GM12878 (cell line): ENCODE measurements around the gene ZNF431. TPM values are rescaled to one million over a fixed set of nuclear protein-coding genes. Genes with fewer than 3 reads are reported as not detected.

ENCODE experiments used
- ATAC-seq: fragments of 200-7000 bp; cut with Tn5 transposase; 3 replicates; pipeline ENCODE4 v1.9.1; 2020; ENCODE audit warnings: mild to moderate bottlenecking, moderate library complexity
- BruUV-seq: library from RNA; stranded (reverse); fragments of 400-500 nt; replicated peaks from 2 replicates; lab custom pipeline; 2021; lab: Mats Ljungman, UMichigan
- CTCF ChIA-PET: fragments of 300-600 bp; sonication (Branson Sonifier 250); formaldehyde crosslinking; extraction: SDS; loops from one replicate; lab custom pipeline; 2021; ENCODE audit warnings: inconsistent platforms; lab: Yijun Ruan, JAX
- POLR2A ChIA-PET: fragments of 350-600 bp; formaldehyde crosslinking; extraction: SDS; loops from one replicate; lab custom pipeline; 2021; ENCODE audit warnings: inconsistent platforms; lab: Charles Lee
- RAD21 ChIA-PET: fragments of 300-600 bp; sonication (Branson Sonifier 250); formaldehyde crosslinking; loops from one replicate; lab custom pipeline; 2023; ENCODE audit warnings: antibody characterized with exemption; ENCODE audit not compliant: unreplicated experiment; lab: Charles Lee
- SMC1A ChIA-PET: fragments of 300-600 bp; sonication (Branson Sonifier 250); formaldehyde crosslinking; loops from one replicate; lab custom pipeline; 2023; ENCODE audit not compliant: unreplicated experiment, uncharacterized antibody; lab: Charles Lee
- DNase-seq: peaks from one replicate; pipeline ENCODE4 v3.0.0-alpha.2; 2011; ENCODE audit warnings: low read depth, low spot score
- FAIRE-seq: peaks from 3 replicates; lab custom pipeline; 2011; peaks lifted over from hg19 to GRCh38; lab: Jason Lieb, UNC
- H2AFZ ChIP-seq: 2 replicates; pipeline ENCODE4 v1.6.0; 2011; ENCODE audit warnings: low read depth, low read length, control low read depth; ENCODE audit not compliant: control insufficient read depth
- H3K27ac ChIP-seq: 2 replicates; pipeline ENCODE4 v1.5.1; 2011; ENCODE audit warnings: control low read depth; ENCODE audit not compliant: control insufficient read depth, insufficient read depth
- H3K27me3 ChIP-seq, 2 experiments: replicated peaks in 1 of 2; 2 replicates each; pipeline versions ENCODE4 v1.6.0 to v1.6.1; 2011; ENCODE audit warnings: low read length in 1 of 2; ENCODE audit not compliant: control insufficient read depth in 2 of 2, insufficient read depth in 2 of 2
- H3K36me3 ChIP-seq, 2 experiments: 2 replicates each; pipeline ENCODE4 v1.5.1; 2011; ENCODE audit warnings: low read length in 1 of 2; ENCODE audit not compliant: control insufficient read depth in 2 of 2, insufficient read depth in 2 of 2
- H3K4me1 ChIP-seq: 2 replicates; pipeline ENCODE4 v1.6.1; 2011; ENCODE audit warnings: mild to moderate bottlenecking, low read length, moderate library complexity, mixed read lengths; ENCODE audit not compliant: control insufficient read depth, insufficient read depth
- H3K4me2 ChIP-seq: 2 replicates; pipeline ENCODE4 v1.6.0; 2011; ENCODE audit warnings: control low read depth; ENCODE audit not compliant: control insufficient read depth, insufficient read depth
- H3K4me3 ChIP-seq: fragments of 200-600 bp; sonication (generic); 2 replicates; pipeline ENCODE4 v1.5.1; 2016
- H3K79me2 ChIP-seq: 2 replicates; pipeline ENCODE4 v1.6.0; 2011; ENCODE audit warnings: low read length; ENCODE audit not compliant: control insufficient read depth, insufficient read depth
- H3K9ac ChIP-seq: 2 replicates; pipeline ENCODE4 v1.8.0; 2011; ENCODE audit warnings: low read length, control low read depth, mixed read lengths; ENCODE audit not compliant: control insufficient read depth, insufficient read depth
- H3K9me3 ChIP-seq: replicated peaks from 3 replicates; pipeline ENCODE4 v1.5.1; 2011; ENCODE audit warnings: mild to moderate bottlenecking, low read length; ENCODE audit not compliant: control insufficient read depth, insufficient read depth
- H4K20me1 ChIP-seq: 2 replicates; pipeline ENCODE4 v1.6.0; 2011; ENCODE audit not compliant: control insufficient read depth, insufficient read depth
- BCL11A ChIP-seq: IDR thresholded peaks from 2 replicates; pipeline ENCODE4 v1.6.1; 2011; ENCODE audit warnings: low read depth, low read length
- CHD1 ChIP-seq: IDR thresholded peaks from 2 replicates; pipeline ENCODE4 v1.6.1; 2012; ENCODE audit warnings: low read depth, low read length, improper control_type of control experiment
- E2F4 ChIP-seq: IDR thresholded peaks from 2 replicates; pipeline ENCODE4 v1.6.1; 2012; ENCODE audit warnings: low read depth, low read length, improper control_type of control experiment
- EZH2 ChIP-seq: IDR thresholded peaks from 2 replicates; pipeline ENCODE4 v1.6.1; 2012; ENCODE audit warnings: low read depth, mild to moderate bottlenecking, control low read depth, inconsistent platforms, low read length, borderline replicate concordance; ENCODE audit not compliant: control insufficient read depth
- FOXK2 ChIP-seq: fragments of 450-650 bp; IDR thresholded peaks from 2 replicates; pipeline ENCODE4 v1.6.1; 2017; ENCODE audit warnings: mild to moderate bottlenecking, moderate library complexity
- IRF4 ChIP-seq: IDR thresholded peaks from 2 replicates; pipeline ENCODE4 v1.6.1; 2011; ENCODE audit warnings: low read depth, low read length
- MYC ChIP-seq: IDR thresholded peaks from 2 replicates; pipeline ENCODE4 v1.6.1; 2011; ENCODE audit warnings: mild to moderate bottlenecking, low read length, moderate library complexity, inconsistent platforms; ENCODE audit not compliant: insufficient read depth, insufficient replicate concordance, insufficient read length, severe bottlenecking
- PKNOX1 ChIP-seq: fragments of 450-650 bp; IDR thresholded peaks from 2 replicates; pipeline ENCODE4 v1.6.1; 2016; ENCODE audit warnings: mild to moderate bottlenecking
- PML ChIP-seq: IDR thresholded peaks from 2 replicates; pipeline ENCODE4 v1.6.1; 2012; ENCODE audit warnings: low read length, inconsistent platforms
- TBL1XR1 ChIP-seq: IDR thresholded peaks from 2 replicates; pipeline ENCODE4 v1.6.1; 2012; ENCODE audit warnings: low read depth, low read length, improper control_type of control experiment
- WGBS: methylation state at CpG from one replicate; pipeline ENCODE4 v1.1.6; 2016; ENCODE audit warnings: low lambda C conversion rate; ENCODE audit not compliant: insufficient replicate concordance, insufficient coverage; ENCODE audit errors: missing lambda C conversion rate; 5-methylcytosine and 5-hydroxymethylcytosine counted together
- in situ Hi-C: fragments of 300-500 bp; cut with MboI; formaldehyde crosslinking; loops from 9 replicates; pipeline ENCODE4 v1.14.3; 2018; ENCODE audit warnings: mixed read lengths
- intact Hi-C: fragments of 100-400 bp; cut with micrococcal nuclease; formaldehyde crosslinking; loops from one replicate; pipeline ENCODE4 v1.14.2; 2022; ENCODE audit not compliant: unreplicated experiment
- polyA plus RNA-seq, 11 experiments: library from polyadenylated mRNA; depleted of rRNA in 4 of 11; unstranded in 6 of 11; stranded (reverse) in 5 of 11; fragments of >200 nt; fragmentation: Nextera tagmentation in 4 of 11; fragmentation: Illumina TruSeq in 1 of 11; extraction: Ambion mirVana in 4 of 11; extraction: Trizol in 1 of 11; gene quantifications; 1 replicate in 1 of 11; 2 replicates in 10 of 11; pipeline versions ENCODE4 v1.2.1 to v1.2.3, GENCODE V29; 2011 to 2016; ENCODE audit warnings: inconsistent platforms in 2 of 11, missing spikeins in 2 of 11, low read depth in 1 of 11
- total RNA-seq, 4 experiments: library from RNA; depleted of rRNA in 3 of 4; stranded (reverse); fragments of >200 nt in 3 of 4; fragmentation: Illumina TruSeq in 1 of 4; extraction: Trizol in 1 of 4; gene quantifications; 2 replicates each; pipeline versions ENCODE4 v1.2.1 to v1.2.3, GENCODE V29; 2013 to 2021

The ZNF431 gene
- total and polyA plus RNA-seq, 10 of the 15 experiments (the other 5 are each of a cell fraction or from before 2014, with no cell fraction given) = 2.5 to 18.7 (median 10.0) TPM

GRCh38 chr19:21143428-21143827 lies 1.6 kb downstream of the ZNF431 start:
- no TSS peak for BruUV-seq
- POLR2A ChIA-PET = interaction anchor here (0.6 kb wide), 1 partner anchor 224 kb away, joined by 3 read pairs; no protein-coding TSS in a partner anchor
- DNase-seq (no peak), ATAC-seq (no peak), FAIRE-seq (no peak)
- WGBS = 84% methylated on average over 5 of the region's 5 CpGs
- H3K4me2 ChIP-seq = no peak overlapping the region
- TF ChIP-seq BCL11A (no peak), EZH2 (no peak), TBL1XR1 (no peak), IRF4 (no peak), PKNOX1 (no peak), MYC (no peak), E2F4 (no peak), FOXK2 (no peak), PML (no peak), CHD1 (no peak)
- SMC1A ChIA-PET = interaction anchor here (1.9 kb wide), 1 partner anchor 367 kb away, joined by 4 read pairs; the partner anchor contains the start of gene ZNF66
- no peaks in the 10 kb centered on the region for H4K20me1 ChIP-seq
- H3K9me3 ChIP-seq = peaks cover 7% of the 10 kb centered on the region; the same call in 2 of the 3 replicates
- H3K36me3 ChIP-seq = peaks cover 0 to 15% of the 10 kb centered on the region in 2 experiments; a peak in 2 of 4 replicates
- CTCF ChIA-PET = interaction anchor here (0.7 kb wide), 1 partner anchor 112 kb away, joined by 3 read pairs; no protein-coding TSS in a partner anchor
- H3K79me2 ChIP-seq = peaks cover 11% of the 10 kb centered on the region
- H3K4me3 ChIP-seq = 0 out of 2 replicates have a peak overlapping the region, but pooled peaks have one; percentile 99
- RAD21 ChIA-PET = interaction anchor here (0.9 kb wide), 1 partner anchor 220 kb away, joined by 3 read pairs; the partner anchor contains the start of gene ZNF85
- H3K27me3 ChIP-seq = no peaks in the 10 kb centered on the region
- intact Hi-C loops (loop anchor here (5.0 kb wide), 1 partner anchor 121 kb away; the partner anchor contains the start of gene ZNF430), in situ Hi-C loops (no loop called here)
- no peaks in the 10 kb centered on the region for H3K4me1 ChIP-seq
- H3K9ac ChIP-seq = no peak overlapping the region
- no peak overlapping the region for H2AFZ ChIP-seq
- no peak overlapping the region for H3K27ac ChIP-seq
